Measurements from ENCODE around the gene DHRS4L2.
"Not testable (repeated sequence)": the region's sequence is repeated elsewhere in the genome, so short reads cannot be mapped to it uniquely, and the experiment has no call there.

DNA sequence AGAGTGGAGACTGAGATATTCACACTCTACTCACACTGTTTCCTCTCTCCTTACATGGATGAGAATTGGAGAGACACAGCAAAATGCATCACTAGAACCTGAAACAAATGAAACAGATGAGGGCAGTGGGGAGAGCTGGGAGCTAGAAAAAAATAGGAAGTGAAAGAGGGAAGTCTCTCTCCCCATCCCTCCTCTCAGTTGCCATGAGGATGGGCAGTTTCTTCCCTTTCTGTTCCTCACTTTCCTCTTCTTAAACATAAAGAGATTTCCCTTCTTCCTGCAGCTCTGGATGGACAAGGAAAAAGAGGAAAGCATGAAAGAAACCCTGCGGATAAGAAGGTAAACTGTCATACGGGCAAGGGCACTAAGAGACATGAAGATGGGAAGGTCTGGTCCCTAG is 60.3 kb downstream of the DHRS4L2 start:
- TF ChIP-seq, protein P1, sequence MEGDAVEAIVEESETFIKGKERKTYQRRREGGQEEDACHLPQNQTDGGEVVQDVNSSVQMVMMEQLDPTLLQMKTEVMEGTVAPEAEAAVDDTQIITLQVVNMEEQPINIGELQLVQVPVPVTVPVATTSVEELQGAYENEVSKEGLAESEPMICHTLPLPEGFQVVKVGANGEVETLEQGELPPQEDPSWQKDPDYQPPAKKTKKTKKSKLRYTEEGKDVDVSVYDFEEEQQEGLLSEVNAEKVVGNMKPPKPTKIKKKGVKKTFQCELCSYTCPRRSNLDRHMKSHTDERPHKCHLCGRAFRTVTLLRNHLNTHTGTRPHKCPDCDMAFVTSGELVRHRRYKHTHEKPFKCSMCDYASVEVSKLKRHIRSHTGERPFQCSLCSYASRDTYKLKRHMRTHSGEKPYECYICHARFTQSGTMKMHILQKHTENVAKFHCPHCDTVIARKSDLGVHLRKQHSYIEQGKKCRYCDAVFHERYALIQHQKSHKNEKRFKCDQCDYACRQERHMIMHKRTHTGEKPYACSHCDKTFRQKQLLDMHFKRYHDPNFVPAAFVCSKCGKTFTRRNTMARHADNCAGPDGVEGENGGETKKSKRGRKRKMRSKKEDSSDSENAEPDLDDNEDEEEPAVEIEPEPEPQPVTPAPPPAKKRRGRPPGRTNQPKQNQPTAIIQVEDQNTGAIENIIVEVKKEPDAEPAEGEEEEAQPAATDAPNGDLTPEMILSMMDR (conservative IDR thresholded peaks at IDR 0.05 in 1 of 2, IDR thresholded peaks at IDR 0.05 in 1 of 2; ENCODE audit: extremely low read depth in 1 of 2, insufficient read depth in 1 of 2, low read depth in 1 of 2, low read length in 2 of 2), result not testable (repeated sequence)
- not testable (repeated sequence) for TF ChIP-seq EZH2 (IDR thresholded peaks at IDR 0.05; ENCODE audit: borderline replicate concordance, low read length)

All from mammary epithelial cell (primary cell).